AG09319 (cell line): ENCODE measurements around the gene PRKG1.
A peak's percentile ranks its signal among the peaks of the same experiment; 100 is the strongest.
"Not testable (repeated sequence)": the region's sequence is repeated elsewhere in the genome, so short reads cannot be mapped to it uniquely, and the experiment has no call there.

Experiments used
- DNase-seq: peaks from one replicate; pipeline ENCODE4 v3.0.0-alpha.2; 2010; ENCODE audit warnings: low read depth; ENCODE audit errors: extremely low read depth
- TF ChIP-seq, protein P1 (sequence below): IDR thresholded peaks from 2 replicates; pipeline ENCODE4 v1.5.1; 2011; ENCODE audit warnings: low read depth, mild to moderate bottlenecking, inconsistent platforms, low read length, moderate library complexity

Gene PRKG1

DNA sequence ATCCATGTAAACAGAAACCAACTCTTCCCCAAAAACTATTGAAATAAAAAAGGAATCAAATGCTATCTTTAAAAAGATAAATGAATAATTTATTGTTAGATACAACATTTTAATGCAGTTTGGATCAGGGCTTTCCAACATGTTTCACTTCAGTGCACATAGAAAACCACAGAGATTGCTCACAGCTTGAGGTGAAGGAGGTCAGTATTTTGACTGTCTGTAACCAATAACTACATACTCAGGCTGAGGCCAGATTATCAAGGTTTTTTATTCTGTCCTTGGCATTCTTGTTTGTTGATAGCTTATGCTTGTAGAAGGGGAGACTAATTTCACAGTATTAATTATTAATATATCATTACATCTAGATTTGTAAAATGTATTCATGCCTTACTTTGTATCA is 195.5 kb downstream of the PRKG1 start:
- TF ChIP-seq, protein P1, sequence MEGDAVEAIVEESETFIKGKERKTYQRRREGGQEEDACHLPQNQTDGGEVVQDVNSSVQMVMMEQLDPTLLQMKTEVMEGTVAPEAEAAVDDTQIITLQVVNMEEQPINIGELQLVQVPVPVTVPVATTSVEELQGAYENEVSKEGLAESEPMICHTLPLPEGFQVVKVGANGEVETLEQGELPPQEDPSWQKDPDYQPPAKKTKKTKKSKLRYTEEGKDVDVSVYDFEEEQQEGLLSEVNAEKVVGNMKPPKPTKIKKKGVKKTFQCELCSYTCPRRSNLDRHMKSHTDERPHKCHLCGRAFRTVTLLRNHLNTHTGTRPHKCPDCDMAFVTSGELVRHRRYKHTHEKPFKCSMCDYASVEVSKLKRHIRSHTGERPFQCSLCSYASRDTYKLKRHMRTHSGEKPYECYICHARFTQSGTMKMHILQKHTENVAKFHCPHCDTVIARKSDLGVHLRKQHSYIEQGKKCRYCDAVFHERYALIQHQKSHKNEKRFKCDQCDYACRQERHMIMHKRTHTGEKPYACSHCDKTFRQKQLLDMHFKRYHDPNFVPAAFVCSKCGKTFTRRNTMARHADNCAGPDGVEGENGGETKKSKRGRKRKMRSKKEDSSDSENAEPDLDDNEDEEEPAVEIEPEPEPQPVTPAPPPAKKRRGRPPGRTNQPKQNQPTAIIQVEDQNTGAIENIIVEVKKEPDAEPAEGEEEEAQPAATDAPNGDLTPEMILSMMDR, result no peak
- peak; percentile 39 for DNase-seq

DNA sequence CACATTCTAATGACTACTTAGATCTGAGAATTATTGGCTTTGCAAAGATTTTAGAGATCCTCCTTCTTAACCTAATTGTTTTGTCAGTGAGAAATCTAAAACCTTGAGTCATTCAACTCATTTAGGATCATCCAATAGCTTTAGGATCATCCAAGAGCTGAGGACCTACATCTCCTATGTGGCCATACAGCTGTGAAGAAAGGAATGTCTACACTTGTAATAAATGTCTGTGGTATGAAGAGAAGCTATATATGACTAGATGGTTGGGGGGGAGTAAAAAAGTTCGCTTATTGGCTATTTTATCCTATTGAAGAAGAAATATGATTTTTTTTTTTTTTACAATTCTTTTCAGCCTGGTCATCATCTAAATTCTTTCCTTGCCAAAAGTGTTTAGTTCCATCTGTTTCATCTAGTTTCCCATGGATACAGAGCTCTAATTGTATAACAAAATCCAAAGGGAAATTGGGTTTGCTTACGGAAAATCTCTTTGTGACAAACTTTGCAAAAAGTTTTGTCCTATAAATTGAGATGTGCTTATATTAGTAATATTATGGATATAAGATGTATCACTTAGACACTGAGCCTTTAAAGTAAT is 196.7 kb downstream of the PRKG1 start:
- TF ChIP-seq, protein P1, result no peak
- DNase-seq, result no peak

GRCh38 chr10:51272099-51272498 is 197.8 kb downstream of the PRKG1 start:
- not testable (repeated sequence) for DNase-seq

- DNase-seq, result peak; percentile 55
- TF ChIP-seq, protein P1, result no peak
Observed at GRCh38 chr10:51272555-51272954, 198.3 kb downstream of the PRKG1 start.

DNA sequence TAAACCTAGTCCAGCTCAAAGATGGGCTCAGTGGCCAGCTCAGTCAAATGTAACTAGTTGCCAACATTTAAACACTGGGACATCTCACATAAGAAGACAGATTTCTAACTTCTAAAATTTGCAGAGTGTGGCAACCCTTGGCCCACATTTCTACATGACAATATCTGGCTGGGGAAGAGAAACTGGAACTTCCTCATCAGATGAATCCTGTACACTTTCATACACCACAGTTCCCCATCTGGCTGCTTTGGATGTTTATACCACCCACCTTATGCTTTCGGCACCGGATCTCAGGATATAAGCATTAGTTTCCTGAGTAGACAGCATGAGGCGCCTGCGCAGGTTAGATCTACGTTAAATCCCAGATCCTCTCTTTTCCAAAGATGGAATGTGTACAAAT is 199.3 kb downstream of the PRKG1 start:
- no peak for DNase-seq
- TF ChIP-seq, protein P1, result no peak

GRCh38 chr10:51276097-51276496 is 201.8 kb downstream of the PRKG1 start:
- DNase-seq, result not testable (repeated sequence)

GRCh38 chr10:51281387-51281786 is 207.1 kb downstream of the PRKG1 start:
- not testable (repeated sequence) for DNase-seq

DNA sequence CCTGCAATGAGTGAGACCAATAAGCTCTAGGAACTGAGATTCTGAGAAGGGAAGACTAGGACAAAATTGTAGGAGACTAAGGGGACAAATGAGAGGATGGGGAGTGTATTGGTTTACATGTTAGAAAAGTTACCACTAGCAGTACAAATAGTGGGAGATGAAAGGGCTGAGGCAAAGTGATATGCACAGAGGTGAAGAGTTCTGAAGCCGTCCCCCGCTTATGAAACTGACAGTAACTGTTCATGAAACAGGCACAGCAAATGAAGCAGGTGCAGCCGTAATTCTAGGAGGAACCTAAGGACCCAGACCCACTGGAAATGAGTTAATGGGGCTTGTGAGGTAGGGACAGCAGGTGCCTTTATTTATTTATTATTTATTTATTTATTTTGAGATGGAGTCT is 211.3 kb downstream of the PRKG1 start:
- DNase-seq, result no peak
- TF ChIP-seq, protein P1, result no peak

DNA sequence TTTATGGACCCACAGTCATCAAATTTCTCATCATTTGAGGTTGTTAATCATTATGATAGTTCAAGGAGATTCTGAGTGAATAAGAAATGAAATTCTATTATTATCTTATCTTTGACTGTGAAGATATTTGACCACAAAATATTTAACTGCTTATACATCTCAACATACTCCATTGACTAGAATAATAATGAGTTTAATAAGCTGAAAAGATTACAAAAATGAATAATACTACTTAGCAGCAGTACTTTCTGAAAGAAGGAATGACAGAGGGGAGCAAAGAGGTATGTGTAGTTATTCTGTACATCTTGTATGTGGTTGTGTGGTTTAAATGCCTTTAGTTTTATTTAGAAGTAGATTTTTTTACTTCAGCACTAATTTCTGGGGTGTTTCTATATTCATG is 214.2 kb downstream of the PRKG1 start:
- DNase-seq, result no peak
- TF ChIP-seq, protein P1, result no peak
